MM.1S (cell line): ENCODE data around the gene TEK.

Experiments used
- DNase-seq: peaks from one replicate; pipeline ENCODE4 v3.0.0-alpha.2; 2015
- H2AFZ ChIP-seq: fragments of 300-600 bp; sonication (generic); 2 replicates; pipeline ENCODE4 v1.6.0; 2016; ENCODE audit warnings: antibody characterized with exemption, low read length
- H3F3A ChIP-seq: fragments of 300-600 bp; sonication (generic); 2 replicates; pipeline ENCODE4 v1.6.1; 2016; ENCODE audit warnings: mild to moderate bottlenecking, antibody characterized with exemption, low read length, moderate library complexity, mixed read lengths; ENCODE audit not compliant: insufficient read depth
- H3K27ac ChIP-seq: fragments of 300-600 bp; sonication (generic); 2 replicates; pipeline ENCODE4 v1.5.1; 2016; ENCODE audit warnings: mild to moderate bottlenecking, low read length
- H3K27me3 ChIP-seq: fragments of 300-600 bp; sonication (generic); replicated peaks from 2 replicates; pipeline ENCODE4 v1.6.0; 2016; ENCODE audit warnings: low read length; ENCODE audit not compliant: insufficient read depth
- H3K36me3 ChIP-seq: fragments of 300-600 bp; sonication (generic); replicated peaks from 2 replicates; pipeline ENCODE4 v1.6.1; 2016; ENCODE audit warnings: mild to moderate bottlenecking, low read length, mixed read lengths; ENCODE audit not compliant: insufficient read depth
- H3K4me1 ChIP-seq: fragments of 300-600 bp; sonication (generic); 2 replicates; pipeline ENCODE4 v1.6.1; 2016; ENCODE audit warnings: low read length, mixed read lengths
- H3K4me2 ChIP-seq: fragments of 300-600 bp; sonication (generic); 2 replicates; pipeline ENCODE4 v1.6.0; 2016; ENCODE audit warnings: low read depth, low read length
- H3K4me3 ChIP-seq: fragments of 300-600 bp; sonication (generic); 2 replicates; pipeline ENCODE4 v1.5.1; 2016; ENCODE audit warnings: low read length, mixed read lengths
- H3K79me2 ChIP-seq: fragments of 300-600 bp; sonication (generic); 2 replicates; pipeline ENCODE4 v1.6.1; 2016; ENCODE audit warnings: mixed run types, low read length, mixed read lengths
- H3K9ac ChIP-seq: fragments of 300-600 bp; sonication (generic); 2 replicates; pipeline ENCODE4 v1.6.1; 2016; ENCODE audit warnings: low read length, mixed read lengths
- H3K9me2 ChIP-seq: fragments of 300-600 bp; sonication (generic); replicated peaks from 2 replicates; pipeline ENCODE4 v1.6.1; 2016; ENCODE audit warnings: mild to moderate bottlenecking, low read length, mixed read lengths; ENCODE audit not compliant: insufficient read depth
- H3K9me3 ChIP-seq: fragments of 300-600 bp; sonication (generic); replicated peaks from 2 replicates; pipeline ENCODE4 v1.6.1; 2016; ENCODE audit warnings: mild to moderate bottlenecking, low read length, mixed read lengths; ENCODE audit not compliant: insufficient read depth
- H4K20me1 ChIP-seq: fragments of 300-600 bp; sonication (generic); 2 replicates; pipeline ENCODE4 v1.6.1; 2016; ENCODE audit warnings: mild to moderate bottlenecking, low read length, moderate library complexity, mixed read lengths; ENCODE audit not compliant: insufficient read depth
- EZH2 ChIP-seq: fragments of 300-600 bp; sonication (generic); optimal IDR thresholded peaks from 2 replicates; pipeline ENCODE3; 2017; ENCODE audit warnings: low read depth, mild to moderate bottlenecking, antibody characterized with exemption, low read length, mixed read lengths
- EZH2phosphoT487 ChIP-seq: fragments of 300-600 bp; sonication (generic); IDR thresholded peaks from 2 replicates; pipeline ENCODE4 v1.6.1; 2018; ENCODE audit warnings: antibody characterized with exemption, low read length
- TF ChIP-seq, protein P1 (sequence below): fragments of 300-600 bp; sonication (generic); IDR thresholded peaks from 2 replicates; pipeline ENCODE4 v1.5.1; 2016; ENCODE audit warnings: antibody characterized with exemption, low read length, mixed read lengths

The TEK gene

DNA sequence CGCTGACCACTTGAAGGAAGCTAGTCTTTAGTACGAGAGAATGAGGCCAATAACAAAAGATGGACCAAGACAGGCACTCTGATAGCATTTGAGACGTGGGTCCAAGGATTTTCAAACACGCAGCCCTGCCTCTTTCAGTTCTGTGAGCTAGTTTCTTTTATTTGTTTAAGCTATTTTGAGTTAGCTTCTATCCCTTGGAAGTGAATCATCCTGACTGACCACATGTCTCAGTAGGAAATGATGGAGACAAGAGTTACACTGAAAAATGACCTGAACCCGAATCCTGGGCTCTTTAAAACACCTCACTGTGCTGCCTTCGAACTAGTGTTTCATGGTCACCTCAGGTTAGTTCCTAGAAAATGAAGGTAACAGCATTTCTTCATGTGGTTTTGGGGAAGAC is 9.9 kb downstream of the TEK start:
- Histone ChIP-seq H3K79me2 (no peaks in the 10 kb centered on the region), H2AFZ (no peak overlapping the region)

DNA sequence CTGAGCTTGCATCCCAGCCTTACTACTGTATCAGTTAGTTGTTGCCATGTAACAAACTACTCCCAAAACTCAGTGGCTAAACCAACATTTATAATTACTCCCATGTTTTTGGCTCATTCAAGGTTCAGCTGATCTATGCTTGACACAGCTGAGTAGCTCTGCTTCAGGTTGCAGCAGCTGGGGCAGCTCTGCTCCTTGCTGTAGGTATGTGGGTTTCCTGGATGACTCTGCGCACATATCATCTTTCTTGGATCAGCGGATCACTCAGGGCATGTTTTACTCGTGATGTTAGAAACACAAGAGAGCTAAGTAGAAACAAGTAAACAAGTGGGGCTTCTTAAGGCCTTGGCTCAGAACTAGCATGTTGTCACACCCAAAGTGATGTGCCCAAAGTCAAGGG is 15.1 kb downstream of the TEK start:
- H3K27ac ChIP-seq = no peak overlapping the region
- H3F3A ChIP-seq = no peaks in the 10 kb centered on the region
- H3K9ac ChIP-seq = no peak overlapping the region
- H3K9me2 ChIP-seq = no peaks in the 10 kb centered on the region
- no peak overlapping the region for H2AFZ ChIP-seq
- no peak overlapping the region for H3K4me3 ChIP-seq
- no peaks in the 10 kb centered on the region for H3K4me1 ChIP-seq
- H3K4me2 ChIP-seq = no peak overlapping the region
- H3K79me2 ChIP-seq = no peaks in the 10 kb centered on the region
- TF ChIP-seq, protein P1, sequence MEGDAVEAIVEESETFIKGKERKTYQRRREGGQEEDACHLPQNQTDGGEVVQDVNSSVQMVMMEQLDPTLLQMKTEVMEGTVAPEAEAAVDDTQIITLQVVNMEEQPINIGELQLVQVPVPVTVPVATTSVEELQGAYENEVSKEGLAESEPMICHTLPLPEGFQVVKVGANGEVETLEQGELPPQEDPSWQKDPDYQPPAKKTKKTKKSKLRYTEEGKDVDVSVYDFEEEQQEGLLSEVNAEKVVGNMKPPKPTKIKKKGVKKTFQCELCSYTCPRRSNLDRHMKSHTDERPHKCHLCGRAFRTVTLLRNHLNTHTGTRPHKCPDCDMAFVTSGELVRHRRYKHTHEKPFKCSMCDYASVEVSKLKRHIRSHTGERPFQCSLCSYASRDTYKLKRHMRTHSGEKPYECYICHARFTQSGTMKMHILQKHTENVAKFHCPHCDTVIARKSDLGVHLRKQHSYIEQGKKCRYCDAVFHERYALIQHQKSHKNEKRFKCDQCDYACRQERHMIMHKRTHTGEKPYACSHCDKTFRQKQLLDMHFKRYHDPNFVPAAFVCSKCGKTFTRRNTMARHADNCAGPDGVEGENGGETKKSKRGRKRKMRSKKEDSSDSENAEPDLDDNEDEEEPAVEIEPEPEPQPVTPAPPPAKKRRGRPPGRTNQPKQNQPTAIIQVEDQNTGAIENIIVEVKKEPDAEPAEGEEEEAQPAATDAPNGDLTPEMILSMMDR = no peak
- no peak for TF ChIP-seq EZH2phosphoT487
- TF ChIP-seq EZH2 = no peak
- no peaks in the 10 kb centered on the region for H3K9me3 ChIP-seq
- DNase-seq = no peak
- no peaks in the 10 kb centered on the region for H4K20me1 ChIP-seq
- no peaks in the 10 kb centered on the region for H3K27me3 ChIP-seq
- no peaks in the 10 kb centered on the region for H3K36me3 ChIP-seq

More for the DNA sequence above, 9.9 kb downstream of the TEK start:
- Histone ChIP-seq H3K4me2 (no peak overlapping the region), H3K27me3 (no peaks in the 10 kb centered on the region), H3K4me1 (no peaks in the 10 kb centered on the region), H3K9me3 (no peaks in the 10 kb centered on the region), H3K9ac (no peak overlapping the region), H3K9me2 (no peaks in the 10 kb centered on the region), H3K4me3 (no peak overlapping the region), H3K36me3 (no peaks in the 10 kb centered on the region), H3K27ac (no peak overlapping the region), H3F3A (no peaks in the 10 kb centered on the region), H4K20me1 (no peaks in the 10 kb centered on the region)
- no peak for DNase-seq
- TF ChIP-seq, protein P1 = no peak
- TF ChIP-seq EZH2 = no peak
- no peak for TF ChIP-seq EZH2phosphoT487

DNA sequence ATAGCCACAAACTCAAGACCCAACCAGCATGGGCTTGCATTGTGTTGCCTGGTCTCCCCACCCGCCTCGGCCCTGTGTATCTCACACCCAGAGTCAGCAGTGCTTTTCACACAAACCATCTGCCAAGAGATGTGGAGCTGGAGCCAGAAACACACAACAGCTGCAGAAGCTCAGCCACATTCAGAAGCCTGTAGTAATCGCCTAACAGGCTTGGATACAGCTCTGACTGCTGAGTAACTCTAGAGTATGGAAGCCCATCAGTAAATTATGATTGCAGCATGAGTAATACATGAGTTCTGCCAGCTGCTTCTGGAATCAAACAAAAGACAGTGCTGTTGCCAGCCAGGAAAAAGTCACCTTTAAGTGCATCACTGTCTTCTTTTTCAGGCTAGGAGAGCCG is 16.0 kb downstream of the TEK start:
- H3K27me3 ChIP-seq = no peaks in the 10 kb centered on the region
- no peak overlapping the region for H3K4me2 ChIP-seq
- no peaks in the 10 kb centered on the region for H3K9me2 ChIP-seq
- no peak overlapping the region for H3K4me3 ChIP-seq
- no peak overlapping the region for H2AFZ ChIP-seq
- H3F3A ChIP-seq = no peaks in the 10 kb centered on the region
- H3K9me3 ChIP-seq = no peaks in the 10 kb centered on the region
- no peak for TF ChIP-seq EZH2
- TF ChIP-seq, protein P1 = no peak
- no peak for TF ChIP-seq EZH2phosphoT487
- no peaks in the 10 kb centered on the region for H3K79me2 ChIP-seq
- H3K9ac ChIP-seq = no peak overlapping the region
- no peak overlapping the region for H3K27ac ChIP-seq
- no peaks in the 10 kb centered on the region for H3K36me3 ChIP-seq
- no peaks in the 10 kb centered on the region for H3K4me1 ChIP-seq
- no peak for DNase-seq
- H4K20me1 ChIP-seq = no peaks in the 10 kb centered on the region
